ENCODE data around the gene SIAE. TPM values are rescaled to one million over a fixed set of nuclear protein-coding genes. Genes with fewer than 3 reads are reported as not detected.

Gene SIAE
- total and polyA plus RNA-seq, 7 donors: 9.1 to 21.8 (median 15.7) TPM

GRCh38 chr11:124591430-124591829 is 82.1 kb downstream of the SIAE start:
- DNase-seq (no peak), ATAC-seq (no peak)
- H3K4me3 ChIP-seq: no peak overlapping the region
- TF ChIP-seq, protein P1, sequence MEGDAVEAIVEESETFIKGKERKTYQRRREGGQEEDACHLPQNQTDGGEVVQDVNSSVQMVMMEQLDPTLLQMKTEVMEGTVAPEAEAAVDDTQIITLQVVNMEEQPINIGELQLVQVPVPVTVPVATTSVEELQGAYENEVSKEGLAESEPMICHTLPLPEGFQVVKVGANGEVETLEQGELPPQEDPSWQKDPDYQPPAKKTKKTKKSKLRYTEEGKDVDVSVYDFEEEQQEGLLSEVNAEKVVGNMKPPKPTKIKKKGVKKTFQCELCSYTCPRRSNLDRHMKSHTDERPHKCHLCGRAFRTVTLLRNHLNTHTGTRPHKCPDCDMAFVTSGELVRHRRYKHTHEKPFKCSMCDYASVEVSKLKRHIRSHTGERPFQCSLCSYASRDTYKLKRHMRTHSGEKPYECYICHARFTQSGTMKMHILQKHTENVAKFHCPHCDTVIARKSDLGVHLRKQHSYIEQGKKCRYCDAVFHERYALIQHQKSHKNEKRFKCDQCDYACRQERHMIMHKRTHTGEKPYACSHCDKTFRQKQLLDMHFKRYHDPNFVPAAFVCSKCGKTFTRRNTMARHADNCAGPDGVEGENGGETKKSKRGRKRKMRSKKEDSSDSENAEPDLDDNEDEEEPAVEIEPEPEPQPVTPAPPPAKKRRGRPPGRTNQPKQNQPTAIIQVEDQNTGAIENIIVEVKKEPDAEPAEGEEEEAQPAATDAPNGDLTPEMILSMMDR (IDR thresholded peaks at IDR 0.05): no peak
- H3K9me3 ChIP-seq: no peaks in the 10 kb centered on the region
- peaks cover 0 to 5% (median 0%) of the 10 kb centered on the region in 3 donors for H3K27me3 ChIP-seq (ENCODE audit: insufficient read depth in 3 of 3, low read length in 2 of 3)
- WGBS, 3 donors: 71 to 84% (median 83%) methylated on average over 2 of the region's 2 CpGs
- intact Hi-C loops (cut with DNase I): no loop called here
- H3K4me1 ChIP-seq: no peaks in the 10 kb centered on the region
- no peaks in the 10 kb centered on the region for H3K36me3 ChIP-seq (ENCODE audit: insufficient read depth in 1 of 2, low read depth in 1 of 2)
- H3K27ac ChIP-seq: no peak overlapping the region

DNA sequence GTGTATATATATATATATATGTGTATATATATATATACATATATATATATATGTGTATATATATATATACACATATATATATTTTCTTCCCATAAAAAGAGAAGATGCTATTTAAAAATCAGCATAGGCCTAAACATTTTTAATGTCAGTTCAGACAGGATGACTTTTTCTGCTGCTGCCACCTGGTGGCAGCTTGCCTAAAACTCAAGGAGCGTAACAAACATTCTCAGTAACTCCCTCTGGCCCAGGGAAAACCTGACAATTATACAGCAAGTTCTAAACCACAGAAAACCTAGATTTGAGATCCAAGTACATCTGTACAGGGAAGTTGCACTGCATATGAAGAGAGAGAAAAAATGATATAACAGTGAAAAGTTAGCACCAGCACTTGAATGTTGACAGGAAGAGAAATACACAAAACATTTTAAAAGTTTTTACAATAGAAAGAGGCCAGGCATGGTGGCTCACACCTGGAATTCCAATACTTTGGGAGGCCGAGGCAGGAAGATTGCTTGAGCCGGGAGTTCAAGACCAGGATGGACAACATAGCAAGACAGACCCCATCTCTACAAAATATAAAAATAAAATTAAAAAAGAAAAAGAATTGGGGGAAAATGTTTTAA is 87.2 kb downstream of the SIAE start:
- intact Hi-C loops (cut with DNase I): loop anchor here (1.0 to 10.0 kb wide), 2 partner anchors 171 to 512 kb away; no protein-coding TSS in a partner anchor
- Histone ChIP-seq H3K4me3 (no peak overlapping the region), H3K27me3 (ENCODE audit: insufficient read depth in 3 of 3, low read length in 2 of 3) (no peaks in the 10 kb centered on the region), H3K36me3 (ENCODE audit: insufficient read depth in 1 of 2, low read depth in 1 of 2) (no peaks in the 10 kb centered on the region), H3K4me1 (no peaks in the 10 kb centered on the region), H3K9me3 (no peaks in the 10 kb centered on the region), H3K27ac (no peak overlapping the region)
- 43 to 59% (median 52%) methylated on average over 3 of the region's 3 CpGs for WGBS, 3 donors
- DNase-seq (peak; percentile 50 to 64), ATAC-seq (no peak)
- TF ChIP-seq, protein P1 (IDR thresholded peaks at IDR 0.05): peak; percentile 52

DNA sequence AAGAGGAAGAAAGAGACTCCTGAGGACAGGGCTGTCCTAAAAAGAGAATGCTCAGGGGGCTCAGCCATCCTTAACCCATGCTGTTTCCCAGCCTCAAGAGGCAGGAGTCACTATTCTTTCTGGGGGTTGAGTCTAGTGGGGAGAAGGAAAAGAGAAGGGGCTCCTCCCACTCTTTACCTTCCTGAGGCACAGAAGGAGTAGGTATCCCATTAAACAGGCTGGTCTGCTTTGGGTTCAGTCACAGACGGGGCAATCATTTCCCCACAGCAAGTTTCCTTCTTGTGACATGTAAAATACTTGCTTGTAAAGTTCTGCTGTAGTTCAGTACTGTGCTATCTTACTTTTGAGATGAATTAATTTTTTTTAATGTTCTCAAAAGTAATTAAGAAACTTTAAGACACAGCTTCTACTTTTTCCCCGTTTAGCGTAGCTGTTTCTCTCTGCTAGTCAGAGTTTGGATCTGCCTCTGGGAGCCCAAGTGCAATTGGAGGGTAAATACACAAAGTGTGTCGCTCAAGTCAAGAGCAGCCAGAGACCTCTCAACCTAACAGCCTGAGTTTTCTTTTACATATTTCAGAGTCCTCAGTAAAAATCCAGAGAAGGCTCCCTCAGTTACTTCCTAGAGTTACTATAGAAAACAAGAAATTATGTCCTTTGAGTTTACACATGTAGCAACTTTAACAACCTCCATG is 88.7 kb downstream of the SIAE start:
- intact Hi-C loops (cut with DNase I): loop anchor here (5.0 to 10.0 kb wide), 2 partner anchors 168 to 510 kb away; no protein-coding TSS in a partner anchor
- no peaks in the 10 kb centered on the region for H3K36me3 ChIP-seq (ENCODE audit: insufficient read depth in 1 of 2, low read depth in 1 of 2)
- H3K9me3 ChIP-seq: no peaks in the 10 kb centered on the region
- no peak for DNase-seq
- ATAC-seq: no peak
- no peak overlapping the region for H3K4me3 ChIP-seq
- TF ChIP-seq, protein P1 (IDR thresholded peaks at IDR 0.05): no peak
- 73 to 81% (median 75%) methylated on average over 4 of the region's 4 CpGs for WGBS, 3 donors
- no peaks in the 10 kb centered on the region for H3K27me3 ChIP-seq (ENCODE audit: insufficient read depth in 3 of 3, low read length in 2 of 3)
- H3K27ac ChIP-seq: no peak overlapping the region
- H3K4me1 ChIP-seq: no peaks in the 10 kb centered on the region

GRCh38 chr11:124583781-124584180 is 89.8 kb downstream of the SIAE start:
- DNase-seq (no peak), ATAC-seq (no peak)
- TF ChIP-seq, protein P1 (IDR thresholded peaks at IDR 0.05): no peak
- no peaks in the 10 kb centered on the region for H3K36me3 ChIP-seq (ENCODE audit: insufficient read depth in 1 of 2, low read depth in 1 of 2)
- no peaks in the 10 kb centered on the region for H3K4me1 ChIP-seq
- H3K27ac ChIP-seq: no peak overlapping the region
- no peaks in the 10 kb centered on the region for H3K27me3 ChIP-seq (ENCODE audit: insufficient read depth in 3 of 3, low read length in 2 of 3)
- H3K4me3 ChIP-seq: no peak overlapping the region
- 77 to 86% (median 82%) methylated on average over 8 of the region's 8 CpGs for whole genome bisulfite sequencing, 3 donors
- intact Hi-C loops (cut with DNase I): loop anchor here (5.0 to 10.0 kb wide), 2 partner anchors 166 to 509 kb away; no protein-coding TSS in a partner anchor
- no peaks in the 10 kb centered on the region for H3K9me3 ChIP-seq

Other genes with a start within 250 kb of the SIAE start
- not detected for gene OR8B4, start 248.9 kb downstream of the SIAE start, total RNA-seq
- not detected for gene OR8B4, start 248.9 kb downstream of the SIAE start, polyA plus RNA-seq
- not detected for gene OR8B8, start 228.0 kb downstream of the SIAE start, total RNA-seq
- gene OR8B8, start 228.0 kb downstream of the SIAE start, polyA plus RNA-seq: not detected
- gene OR8B12, start 130.1 kb downstream of the SIAE start, total RNA-seq: not detected
- gene OR8B12, start 130.1 kb downstream of the SIAE start, polyA plus RNA-seq: not detected
- gene OR8A1, start 103.7 kb downstream of the SIAE start, total RNA-seq: not detected
- gene OR8A1, start 103.7 kb downstream of the SIAE start, polyA plus RNA-seq: not detected
- gene PANX3, start 62.3 kb downstream of the SIAE start, total RNA-seq: not detected
- not detected for gene PANX3, start 62.3 kb downstream of the SIAE start, polyA plus RNA-seq
- gene TBRG1, start 50.9 kb downstream of the SIAE start, total RNA-seq: 10 to 100 TPM; 24.2 to 32.3 (median 27.4) TPM
- gene TBRG1, start 50.9 kb downstream of the SIAE start, polyA plus RNA-seq: 10 to 100 TPM; 29.4 to 99.3 (median 45.7) TPM
- gene SPA17, start 165 bp upstream of the SIAE start, total RNA-seq: 1 to 10 TPM in 1 of 4 donors, under 1 TPM in 3; 0.32 to 1.1 (median 0.73) TPM
- gene SPA17, start 165 bp upstream of the SIAE start, polyA plus RNA-seq: 1 to 10 TPM in 2 of 3 donors, under 1 TPM in 1; 0.87 to 3.6 (median 2.8) TPM
- 1 to 10 TPM in 2 of 4 donors, under 1 TPM in 2; 0.89 to 2.1 (median 1.2) TPM for gene NRGN, start 66.2 kb upstream of the SIAE start, total RNA-seq
- gene NRGN, start 66.2 kb upstream of the SIAE start, polyA plus RNA-seq: 1 to 10 TPM in 2 of 3 donors, under 1 TPM in 1; 0.69 to 1.7 (median 1.0) TPM
- gene VSIG2, start 78.5 kb upstream of the SIAE start, total RNA-seq: under 1 TPM; 0.30 to 0.58 (median 0.37) TPM
- under 1 TPM; 0.15 to 0.36 (median 0.17) TPM for gene VSIG2, start 78.5 kb upstream of the SIAE start, polyA plus RNA-seq
- gene ESAM, start 88.6 kb upstream of the SIAE start, total RNA-seq: 10 to 100 TPM; 20.1 to 35.5 (median 28.8) TPM
- gene ESAM, start 88.6 kb upstream of the SIAE start, polyA plus RNA-seq: 10 to 100 TPM; 18.4 to 37.2 (median 26.2) TPM
- gene MSANTD2, start 126.7 kb upstream of the SIAE start, total RNA-seq: 1 to 10 TPM; 3.0 to 4.5 (median 4.1) TPM
- 1 to 10 TPM; 2.8 to 5.4 (median 4.0) TPM for gene MSANTD2, start 126.7 kb upstream of the SIAE start, polyA plus RNA-seq
- 1 to 10 TPM; 1.7 to 3.2 (median 2.3) TPM for gene ROBO3, start 191.7 kb upstream of the SIAE start, total RNA-seq
- 1 to 10 TPM; 2.9 to 3.6 (median 3.3) TPM for gene ROBO3, start 191.7 kb upstream of the SIAE start, polyA plus RNA-seq
- 10 to 100 TPM; 14.9 to 17.5 (median 16.1) TPM for gene ROBO4, start 224.1 kb upstream of the SIAE start, total RNA-seq
- gene ROBO4, start 224.1 kb upstream of the SIAE start, polyA plus RNA-seq: 10 to 100 TPM in 1 of 3 donors, 1 to 10 TPM in 2; 5.4 to 10.2 (median 8.4) TPM
- gene HEPN1, start 245.5 kb upstream of the SIAE start, total RNA-seq: not detected
- under 1 TPM in 2 of 3 donors, not detected in 1; 0.01 to 0.04 TPM for gene HEPN1, start 245.5 kb upstream of the SIAE start, polyA plus RNA-seq